IMR-90 (cell line): ENCODE measurements around the gene TLL1. TPM values are rescaled to one million over a fixed set of nuclear protein-coding genes. Genes with fewer than 3 reads are reported as not detected.

Experiments
- ATAC-seq: fragments of 200-7000 bp; cut with Tn5 transposase; 2 replicates; pipeline ENCODE4 v1.9.1; 2020; ENCODE audit warnings: low read depth, mild to moderate bottlenecking, moderate library complexity
- BruUV-seq: library from RNA; stranded (reverse); fragments of 400-500 nt; replicated peaks from 2 replicates; lab custom pipeline; 2021; lab: Mats Ljungman, UMichigan
- CTCF ChIA-PET: fragments of 300-600 bp; formaldehyde crosslinking; extraction: SDS; loops from one replicate; lab custom pipeline; 2021; ENCODE audit warnings: antibody characterized with exemption; lab: Yijun Ruan, JAX
- POLR2A ChIA-PET: fragments of 300-600 bp; sonication (Branson Sonifier 250); formaldehyde crosslinking; loops from one replicate; lab custom pipeline; 2022; ENCODE audit warnings: antibody characterized with exemption; ENCODE audit not compliant: unreplicated experiment; lab: Charles Lee
- DNase-seq: peaks from one replicate; pipeline ENCODE4 v3.0.0; 2013
- H2AFZ ChIP-seq: replicated peaks from 2 replicates; pipeline ENCODE3; 2013; ENCODE audit warnings: low read length, mild to moderate bottlenecking; ENCODE audit not compliant: poor library complexity
- H2AK5ac ChIP-seq: 2 replicates; pipeline ENCODE4 v1.6.1; 2013; ENCODE audit warnings: low read depth, low read length, inconsistent platforms
- H2AK9ac ChIP-seq: replicated peaks from 2 replicates; pipeline ENCODE3; 2013; ENCODE audit warnings: mild to moderate bottlenecking, low read depth, low read length, moderate library complexity; ENCODE audit not compliant: poor library complexity
- H2BK120ac ChIP-seq: 2 replicates; pipeline ENCODE4 v1.6.1; 2013; ENCODE audit warnings: low read depth, low read length, inconsistent platforms
- H2BK15ac ChIP-seq: 3 replicates; pipeline ENCODE4 v1.6.1; 2013; ENCODE audit warnings: low read depth, low read length, inconsistent platforms
- H2BK20ac ChIP-seq: 2 replicates; pipeline ENCODE4 v1.6.1; 2013; ENCODE audit warnings: low read depth, mild to moderate bottlenecking, inconsistent platforms, low read length, moderate library complexity
- H2BK5ac ChIP-seq: 2 replicates; pipeline ENCODE4 v1.6.1; 2013; ENCODE audit warnings: mild to moderate bottlenecking, low read depth, low read length, inconsistent platforms; ENCODE audit not compliant: poor library complexity, severe bottlenecking
- H3K14ac ChIP-seq: replicated peaks from 2 replicates; pipeline ENCODE4 v1.6.1; 2013; ENCODE audit warnings: low read depth, low read length, inconsistent platforms
- H3K18ac ChIP-seq: 2 replicates; pipeline ENCODE4 v1.6.1; 2013; ENCODE audit warnings: low read depth, low read length, control low read depth
- H3K23ac ChIP-seq: 2 replicates; pipeline ENCODE4 v1.6.1; 2013; ENCODE audit warnings: low read depth, low read length, inconsistent platforms
- H3K27ac ChIP-seq: 2 replicates; pipeline ENCODE4 v1.5.1; 2013; ENCODE audit warnings: mild to moderate bottlenecking, control low read depth, low read length; ENCODE audit not compliant: insufficient read depth
- H3K27me3 ChIP-seq: 2 replicates; pipeline ENCODE4 v1.6.1; 2013; ENCODE audit warnings: low read length; ENCODE audit not compliant: control insufficient read depth, insufficient read depth
- H3K36me3 ChIP-seq: 2 replicates; pipeline ENCODE4 v1.6.1; 2013; ENCODE audit warnings: low read length, mixed read lengths; ENCODE audit not compliant: control insufficient read depth, insufficient read depth
- H3K4ac ChIP-seq: 2 replicates; pipeline ENCODE4 v1.6.1; 2013; ENCODE audit warnings: low read depth, low read length, inconsistent platforms
- H3K4me1 ChIP-seq: 2 replicates; pipeline ENCODE4 v1.6.1; 2013; ENCODE audit warnings: low read length, mixed read lengths; ENCODE audit not compliant: control insufficient read depth, insufficient read depth
- H3K4me2 ChIP-seq: 2 replicates; pipeline ENCODE4 v1.6.1; 2013; ENCODE audit warnings: low read depth, mild to moderate bottlenecking, control low read depth, low read length, moderate library complexity
- H3K4me3 ChIP-seq: 2 replicates; pipeline ENCODE4 v1.5.1; 2013; ENCODE audit warnings: low read depth, mild to moderate bottlenecking, control low read depth, low read length, moderate library complexity; ENCODE audit not compliant: insufficient read depth
- H3K56ac ChIP-seq: 2 replicates; pipeline ENCODE4 v1.6.1; 2013; ENCODE audit warnings: low read length, inconsistent platforms; ENCODE audit not compliant: insufficient read depth; ENCODE audit errors: extremely low read depth
- H3K79me1 ChIP-seq, 2 experiments: 2 replicates each; pipeline ENCODE4 v1.6.1; 2013; ENCODE audit warnings: low read length in 2 of 2, inconsistent platforms in 1 of 2, low read depth in 1 of 2
- H3K9ac ChIP-seq: 2 replicates; pipeline ENCODE4 v1.6.1; 2013; ENCODE audit warnings: low read depth, low read length, control low read depth
- H3K9me1 ChIP-seq: 2 replicates; pipeline ENCODE4 v1.6.1; 2013; ENCODE audit warnings: low read length, inconsistent platforms; ENCODE audit not compliant: insufficient read depth
- H3K9me3 ChIP-seq: 2 replicates; pipeline ENCODE4 v1.6.1; 2013; ENCODE audit warnings: low read length; ENCODE audit not compliant: control insufficient read depth, insufficient read depth
- H4K20me1 ChIP-seq: 2 replicates; pipeline ENCODE4 v1.6.1; 2013; ENCODE audit warnings: low read length, inconsistent platforms; ENCODE audit not compliant: insufficient read depth
- H4K5ac ChIP-seq: 2 replicates; pipeline ENCODE4 v1.6.1; 2013; ENCODE audit warnings: mild to moderate bottlenecking, low read depth, low read length, control low read depth
- H4K8ac ChIP-seq, 2 experiments: 2 replicates each; pipeline ENCODE4 v1.6.1; 2013; ENCODE audit warnings: low read depth in 2 of 2, low read length in 2 of 2, control low read depth in 1 of 2, inconsistent platforms in 1 of 2
- H4K91ac ChIP-seq: 2 replicates; pipeline ENCODE4 v1.6.1; 2013; ENCODE audit warnings: low read depth, low read length, inconsistent platforms; ENCODE audit not compliant: insufficient read depth
- CEBPB ChIP-seq: IDR thresholded peaks from 2 replicates; pipeline ENCODE4 v1.6.1; 2012; ENCODE audit warnings: low read depth, low read length, improper control_type of control experiment
- FOS ChIP-seq: fragments of 150-350 bp; IDR thresholded peaks from 2 replicates; pipeline ENCODE4 v1.6.1; 2016; ENCODE audit warnings: low read depth, low read length
- MXI1 ChIP-seq: IDR thresholded peaks from 2 replicates; pipeline ENCODE4 v1.6.1; 2012; ENCODE audit warnings: low read depth, mild to moderate bottlenecking, low read length, moderate library complexity, borderline replicate concordance
- POLR2A ChIP-seq: IDR thresholded peaks from 2 replicates; pipeline ENCODE4 v1.6.1; 2012; ENCODE audit warnings: mild to moderate bottlenecking, low read depth, low read length
- RAD21 ChIP-seq: IDR thresholded peaks from 2 replicates; pipeline ENCODE4 v1.6.1; 2012; ENCODE audit warnings: low read length, improper control_type of control experiment
- RCOR1 ChIP-seq: IDR thresholded peaks from 2 replicates; pipeline ENCODE4 v1.6.1; 2012; ENCODE audit warnings: mild to moderate bottlenecking, low read length, improper control_type of control experiment; ENCODE audit not compliant: insufficient replicate concordance
- USF2 ChIP-seq: fragments of 150-350 bp; IDR thresholded peaks from 2 replicates; pipeline ENCODE4 v1.6.1; 2017; ENCODE audit warnings: mild to moderate bottlenecking, antibody characterized with exemption, low read length, low read depth
- WGBS, 2 experiments: methylation state at CpG; one replicate each; pipeline versions ENCODE4 v1.1.5 to v1.1.7; 2013; ENCODE audit warnings: missing lambda C conversion rate in 2 of 2; ENCODE audit not compliant: insufficient read length in 1 of 2; ENCODE audit errors: extremely low coverage in 2 of 2; 5-methylcytosine and 5-hydroxymethylcytosine counted together
- dilution Hi-C: fragments of 300-500 bp; cut with HindIII; formaldehyde crosslinking; loops from one replicate; pipeline ENCODE4 v1.14.3; 2018; ENCODE audit warnings: low sequenced_read_pairs; ENCODE audit not compliant: unreplicated experiment
- in situ Hi-C: fragments of 300-500 bp; cut with MboI; formaldehyde crosslinking; loops from 3 replicates; pipeline ENCODE4 v1.14.3; 2019; ENCODE audit warnings: low sequenced_read_pairs, inconsistent platforms, mixed read lengths
- intact Hi-C: fragments of 100-400 bp; cut with micrococcal nuclease; formaldehyde crosslinking; loops from 2 replicates; pipeline ENCODE4 v1.10.0; 2022
- polyA plus RNA-seq, 3 experiments: library from polyadenylated mRNA; depleted of rRNA; stranded (reverse); fragments of >200 nt; gene quantifications; 2 replicates each; pipeline ENCODE4 v1.2.3, GENCODE V29; 2012; ENCODE audit warnings: low replicate concordance in 1 of 3
- total RNA-seq: library from RNA; depleted of rRNA; stranded (reverse); fragments of >200 nt; gene quantifications from 2 replicates; pipeline ENCODE4 v1.2.3, GENCODE V29; 2012

The TLL1 gene
- total and polyA plus RNA-seq, 2 of the 4 experiments (the other 2 are of a cell fraction), result not detected

- Histone ChIP-seq H3K56ac (no peak overlapping the region), H2BK5ac (no peak overlapping the region), H3K27me3 (no peaks in the 10 kb centered on the region), H3K79me1 (no peaks in the 10 kb centered on the region), H3K9me1 (no peaks in the 10 kb centered on the region), H2AK5ac (no peak overlapping the region), H3K4me2 (no peak overlapping the region), H3K14ac (no peak overlapping the region), H3K18ac (no peak overlapping the region), H4K5ac (no peak overlapping the region), H2BK20ac (no peak overlapping the region), H2AFZ (no peak overlapping the region), H2BK15ac (no peak overlapping the region), H4K91ac (no peak overlapping the region), H2AK9ac (no peak overlapping the region), H3K4me3 (no peak overlapping the region), H3K9me3 (peaks cover 7% of the 10 kb centered on the region), H4K20me1 (no peaks in the 10 kb centered on the region), H2BK120ac (no peak overlapping the region), H3K4ac (no peak overlapping the region), H3K4me1 (no peaks in the 10 kb centered on the region), H3K27ac (no peak overlapping the region), H4K8ac (no peak overlapping the region), H3K9ac (no peak overlapping the region), H3K23ac (no peak overlapping the region), H3K36me3 (no peaks in the 10 kb centered on the region)
- intact Hi-C loops, result no loop called here
- ChIA-PET CTCF (no interaction called here), POLR2A (no interaction called here)
- WGBS, 2 experiments, result no CpG with 5 or more reads among the region's 3 CpGs
- in situ Hi-C loops, result loop anchor here (25.0 kb wide), 1 partner anchor 941 kb away; no protein-coding TSS in a partner anchor
- no peak for ATAC-seq
- dilution Hi-C loops, result no loop called here
- no peak for TF ChIP-seq POLR2A
- TF ChIP-seq FOS, result no peak
- TF ChIP-seq CEBPB, result no peak
- TF ChIP-seq MXI1, result no peak
- no peak for TF ChIP-seq RCOR1
- TF ChIP-seq USF2, result no peak
- no peak for TF ChIP-seq RAD21
- BruUV-seq, result no TSS peak
- no peak for DNase-seq
These were observed 205.3 kb downstream of the TLL1 start for GRCh38 chr4:166078383-166078782.
